Transverse colon (tissue), 4 donors: Measurements from ENCODE around the gene TBX1.

Experiments
- EP300 ChIP-seq: sonication (generic); formaldehyde crosslinking; IDR thresholded peaks from one replicate; pipeline ENCODE4 v1.6.1; 2017; ENCODE audit warnings: antibody characterized with exemption, low read depth
- POLR2A ChIP-seq: fragments of 450-650 bp; IDR thresholded peaks from one replicate; pipeline ENCODE4 v1.6.1; 2016; ENCODE audit warnings: antibody characterized with exemption, mild to moderate bottlenecking, moderate library complexity
- POLR2AphosphoS5 ChIP-seq, 3 donors: sonication (generic); formaldehyde crosslinking; IDR thresholded peaks; one replicate each; pipeline ENCODE4 v1.6.1; 2016; ENCODE audit warnings: antibody characterized with exemption in 3 of 3
- TF ChIP-seq, protein P1 (sequence below), 5 experiments: fragments of 200-600 bp in 3 of 5; fragments of 450-650 bp in 2 of 5; sonication (generic) in 3 of 5; IDR thresholded peaks; 1 replicate in 2 of 5; 2 replicates in 3 of 5; pipeline ENCODE4 v1.5.1; 2016 to 2017; ENCODE audit warnings: antibody characterized with exemption in 5 of 5, inconsistent platforms in 3 of 5, mild to moderate bottlenecking in 2 of 5, moderate library complexity in 1 of 5

DNA sequence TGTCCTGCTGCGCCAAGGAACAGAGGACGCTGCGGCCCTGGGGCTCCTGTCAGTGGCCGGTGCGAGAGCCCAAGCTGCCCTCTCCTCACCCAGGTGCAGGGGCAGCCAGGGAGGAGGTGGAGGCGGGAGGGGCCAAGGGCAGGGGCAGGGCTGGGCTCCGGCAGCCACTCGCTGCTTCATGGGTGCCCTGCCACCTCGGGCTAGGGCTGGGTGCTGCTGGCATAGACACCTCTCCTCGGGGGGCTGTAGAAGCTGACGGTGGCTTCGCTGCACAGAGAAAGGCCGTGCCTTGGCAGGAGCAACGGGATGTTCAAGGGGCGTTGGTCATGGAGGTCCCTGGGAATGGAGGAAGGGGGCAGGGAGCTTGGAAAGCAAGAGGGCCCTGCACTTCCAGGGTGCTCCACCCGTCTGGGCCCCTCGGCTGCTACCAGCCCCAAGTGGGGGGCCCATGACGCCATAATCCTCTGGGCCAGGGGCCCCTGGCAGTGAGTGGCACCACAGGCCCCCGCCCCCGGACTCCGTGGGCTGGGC, 1.6 kb upstream of the TBX1 start:
- TF ChIP-seq, protein P1, sequence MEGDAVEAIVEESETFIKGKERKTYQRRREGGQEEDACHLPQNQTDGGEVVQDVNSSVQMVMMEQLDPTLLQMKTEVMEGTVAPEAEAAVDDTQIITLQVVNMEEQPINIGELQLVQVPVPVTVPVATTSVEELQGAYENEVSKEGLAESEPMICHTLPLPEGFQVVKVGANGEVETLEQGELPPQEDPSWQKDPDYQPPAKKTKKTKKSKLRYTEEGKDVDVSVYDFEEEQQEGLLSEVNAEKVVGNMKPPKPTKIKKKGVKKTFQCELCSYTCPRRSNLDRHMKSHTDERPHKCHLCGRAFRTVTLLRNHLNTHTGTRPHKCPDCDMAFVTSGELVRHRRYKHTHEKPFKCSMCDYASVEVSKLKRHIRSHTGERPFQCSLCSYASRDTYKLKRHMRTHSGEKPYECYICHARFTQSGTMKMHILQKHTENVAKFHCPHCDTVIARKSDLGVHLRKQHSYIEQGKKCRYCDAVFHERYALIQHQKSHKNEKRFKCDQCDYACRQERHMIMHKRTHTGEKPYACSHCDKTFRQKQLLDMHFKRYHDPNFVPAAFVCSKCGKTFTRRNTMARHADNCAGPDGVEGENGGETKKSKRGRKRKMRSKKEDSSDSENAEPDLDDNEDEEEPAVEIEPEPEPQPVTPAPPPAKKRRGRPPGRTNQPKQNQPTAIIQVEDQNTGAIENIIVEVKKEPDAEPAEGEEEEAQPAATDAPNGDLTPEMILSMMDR (IDR thresholded peaks at IDR 0.05), result no peak
- TF ChIP-seq POLR2A (no peak), EP300 (no peak), POLR2AphosphoS5 (IDR thresholded peaks at IDR 0.05) (no peak)
